Measurements from ENCODE around the gene USHBP1.

USHBP1 gene
- long read RNA-seq, donor 1, partial matches to known transcripts = 25 of 77 reads
- long read RNA-seq, donor 1, other reads (novel, unspliced or antisense) = 50 of 77 reads
- long read RNA-seq, donor 2, partial matches to known transcripts = 69 of 91 reads
- long read RNA-seq, donor 2, other reads (novel, unspliced or antisense) = 21 of 91 reads
- long read RNA-seq, donor 3, partial matches to known transcripts = 52 of 69 reads
- long read RNA-seq, donor 3, other reads (novel, unspliced or antisense) = 16 of 69 reads
- long read RNA-seq, donor 4, partial matches to known transcripts = 45 of 69 reads
- long read RNA-seq, donor 4, other reads (novel, unspliced or antisense) = 22 of 69 reads
- long read RNA-seq, donor 5, partial matches to known transcripts = 104 of 106 reads
- long read RNA-seq, donor 5, other reads (novel, unspliced or antisense) = 0 of 106 reads
- long read RNA-seq, donor 6, partial matches to known transcripts = 8 of 8 reads
- long read RNA-seq, donor 6, other reads (novel, unspliced or antisense) = 0 of 8 reads
- long read RNA-seq, donor 7 = 0 reads
- long read RNA-seq, donor 8, partial matches to known transcripts = 21 of 56 reads
- long read RNA-seq, donor 8, other reads (novel, unspliced or antisense) = 34 of 56 reads

GRCh38 chr19:17264641-17264979, at the start of gene USHBP1:
USHBP1 (minus strand) TSS chr19:17264745; CDS start chr19:17264299, 446 bp downstream.
- no peak for DNase-seq

GRCh38 chr19:17314007-17314593, 49.6 kb upstream of the USHBP1 start:
- no peak for DNase-seq

DNA sequence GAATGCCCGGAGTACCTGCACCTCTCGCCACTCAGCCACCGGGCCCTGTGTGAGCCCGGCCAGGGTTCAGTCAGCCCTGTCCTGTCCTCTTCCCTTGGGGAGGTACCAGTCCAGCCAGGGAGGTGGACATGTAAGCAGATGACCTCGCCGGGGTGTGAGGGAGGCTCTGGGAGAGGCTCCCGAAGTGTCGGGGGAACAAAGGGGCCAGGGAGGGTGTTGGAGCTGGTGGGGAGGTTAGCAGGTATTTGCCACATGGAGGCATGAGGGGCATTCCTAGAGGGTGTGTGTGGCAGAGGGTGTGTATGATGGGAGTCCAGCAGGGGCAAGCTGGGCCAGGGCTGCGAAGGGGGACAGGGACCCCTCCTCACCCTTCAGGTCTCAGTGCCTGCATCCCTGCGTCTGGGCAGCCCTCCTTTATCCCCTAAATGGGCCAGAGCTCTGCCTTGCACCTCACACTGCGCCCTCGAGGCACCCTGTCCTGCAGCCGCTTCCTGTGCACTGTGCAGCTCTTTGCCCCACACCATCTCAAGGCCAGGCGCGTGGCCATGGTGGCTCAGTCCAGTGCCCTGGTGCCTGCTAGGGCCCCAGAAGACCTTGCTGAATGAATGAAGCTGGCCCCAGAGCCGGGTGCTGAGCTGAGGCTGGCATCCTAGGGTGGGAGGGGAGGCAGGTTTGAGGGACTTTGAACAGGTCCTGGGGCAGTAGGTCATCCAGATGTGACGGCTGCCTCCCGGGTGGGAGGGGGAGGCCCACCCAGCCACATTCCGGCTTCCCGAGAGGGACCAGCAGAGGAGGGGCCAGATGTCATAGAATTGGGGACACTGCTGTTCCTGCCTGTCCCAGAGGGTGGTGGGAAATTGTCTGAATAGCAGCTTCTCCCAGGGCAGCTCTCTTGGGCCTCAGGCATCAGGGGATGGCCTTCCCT, 47.9 kb upstream of the USHBP1 start:
- no peak for DNase-seq

DNA sequence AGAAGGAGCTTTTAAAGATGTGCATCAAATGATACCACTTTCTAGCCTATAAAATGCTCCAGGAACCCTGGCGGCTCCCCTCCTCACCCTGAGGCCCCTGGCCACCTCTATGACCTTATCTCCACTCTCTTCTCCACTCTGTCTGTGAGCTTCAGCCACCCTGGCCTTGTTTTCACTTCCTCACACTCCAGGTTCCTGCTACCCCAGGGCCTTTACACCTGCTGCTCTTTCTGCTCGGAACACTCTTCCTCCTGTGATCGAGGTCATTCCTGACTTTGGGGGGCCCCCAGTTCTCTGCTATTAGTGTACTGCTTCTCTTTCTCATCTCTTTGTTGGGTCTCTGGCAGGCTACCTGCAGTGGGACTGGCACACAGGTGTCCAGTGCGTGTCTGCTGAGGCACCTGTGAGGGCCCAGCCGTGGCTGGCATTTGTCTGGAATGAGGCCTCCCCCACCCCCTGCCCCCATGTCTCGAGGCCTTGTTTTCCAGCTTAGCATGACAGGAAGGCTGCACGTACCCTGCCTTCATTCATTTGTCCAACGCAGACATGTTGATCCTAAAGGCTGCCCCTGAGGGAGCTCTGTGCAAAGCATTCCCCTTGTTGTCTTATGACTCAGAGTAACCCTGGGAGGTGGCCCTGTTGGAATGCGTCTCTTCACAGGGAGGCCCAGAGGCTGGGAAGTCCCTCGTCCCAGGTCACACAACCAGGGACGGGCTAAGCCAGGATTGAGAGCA, 47.1 kb upstream of the USHBP1 start:
- DNase-seq = no peak

- DNase-seq = no peak
Measured at GRCh38 chr19:17309965-17310461, 45.5 kb upstream of the USHBP1 start.

- peak; percentile 79 for DNase-seq
Measured at GRCh38 chr19:17309198-17309964, 44.8 kb upstream of the USHBP1 start, which contains the start of gene DDA1. DDA1 (plus strand) TSS chr19:17309563; CDS start chr19:17309655, 92 bp downstream.

DNA sequence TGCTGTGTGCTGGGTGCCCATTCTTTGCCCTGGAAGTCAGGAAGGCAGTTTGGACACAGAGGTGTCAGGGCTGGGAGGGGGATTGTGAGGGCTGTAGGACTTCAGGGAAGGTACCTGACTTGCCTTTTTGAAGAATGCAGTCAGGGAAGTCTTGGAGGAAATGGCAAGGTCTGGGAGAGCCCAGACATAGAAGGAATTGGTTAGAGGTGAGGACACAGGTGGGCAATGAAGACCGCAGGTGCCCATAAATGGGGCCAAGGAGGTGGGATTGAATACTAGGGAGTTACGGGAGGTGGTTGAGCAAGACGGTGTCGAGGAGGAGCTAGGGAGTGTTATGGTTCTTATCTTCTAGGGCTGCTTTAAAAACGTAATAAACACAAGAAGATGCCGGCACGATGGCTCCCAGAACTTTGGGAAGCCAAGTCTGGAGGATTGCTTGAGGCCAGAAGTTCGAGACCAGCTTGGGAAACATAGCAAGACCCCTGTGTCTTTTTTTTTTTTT, 43.4 kb upstream of the USHBP1 start:
- no peak for DNase-seq

- no peak for DNase-seq
Measured at GRCh38 chr19:17306285-17306714, 41.8 kb upstream of the USHBP1 start.

DNA sequence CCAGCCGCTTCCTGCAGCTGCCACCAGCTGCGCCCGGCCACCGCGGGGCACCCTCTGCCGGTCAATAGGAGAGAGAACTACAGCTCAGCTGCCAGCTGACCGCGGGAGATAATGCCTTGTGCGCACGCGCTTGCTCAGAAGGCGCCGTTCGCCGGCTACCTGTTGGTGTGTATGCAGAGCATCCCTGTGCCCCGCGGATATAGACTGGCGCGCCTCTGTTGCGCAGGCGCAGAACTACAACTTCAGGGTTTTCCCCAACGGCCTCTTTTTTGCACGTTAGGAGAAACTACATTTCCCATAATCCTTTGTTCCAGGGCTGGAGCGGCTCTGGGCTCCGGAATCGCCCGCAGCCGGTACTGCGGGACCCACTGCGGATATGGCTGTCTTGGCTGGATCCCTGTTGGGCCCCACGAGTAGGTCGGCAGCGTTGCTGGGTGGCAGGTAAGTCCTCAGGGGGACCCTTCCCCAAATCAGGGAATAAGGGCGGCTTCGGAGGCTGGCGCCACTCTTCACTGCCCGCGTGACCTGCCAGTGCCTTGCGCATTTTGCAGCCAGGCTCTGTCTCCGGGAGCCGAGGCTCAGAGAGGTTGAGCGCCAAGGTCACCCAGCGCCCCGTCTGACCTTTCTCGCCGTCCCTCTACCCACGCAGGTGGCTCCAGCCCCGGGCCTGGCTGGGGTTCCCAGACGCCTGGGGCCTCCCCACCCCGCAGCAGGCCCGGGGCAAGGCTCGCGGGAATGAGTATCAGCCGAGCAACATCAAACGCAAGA, 41.2 kb upstream of the USHBP1 start, which contains the start of gene MRPL34:
TSS of gene MRPL34 (plus strand) at position 356 of the 768 bp plus-strand sequence. CDS start at position 377, 21 bp downstream.
- peak; percentile 95 for DNase-seq

DNA sequence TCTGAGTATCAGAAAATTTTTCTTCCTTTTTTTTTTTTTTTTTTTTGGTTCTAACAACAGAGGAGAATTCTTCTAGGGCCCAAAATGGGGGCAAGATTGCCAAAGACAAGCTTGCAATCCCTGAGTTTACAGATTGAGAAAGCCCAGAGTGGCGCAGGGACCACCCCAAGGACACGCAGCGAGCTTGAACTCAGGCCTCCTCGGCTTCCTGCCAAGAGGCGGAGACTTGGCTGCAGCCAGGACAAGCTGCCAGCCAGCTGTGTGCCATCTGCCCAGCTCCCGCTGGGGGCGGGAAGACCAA, 40.6 kb upstream of the USHBP1 start:
- DNase-seq = no peak

GRCh38 chr19:17304386-17305215, 40.1 kb upstream of the USHBP1 start:
- DNase-seq = no peak

DNA sequence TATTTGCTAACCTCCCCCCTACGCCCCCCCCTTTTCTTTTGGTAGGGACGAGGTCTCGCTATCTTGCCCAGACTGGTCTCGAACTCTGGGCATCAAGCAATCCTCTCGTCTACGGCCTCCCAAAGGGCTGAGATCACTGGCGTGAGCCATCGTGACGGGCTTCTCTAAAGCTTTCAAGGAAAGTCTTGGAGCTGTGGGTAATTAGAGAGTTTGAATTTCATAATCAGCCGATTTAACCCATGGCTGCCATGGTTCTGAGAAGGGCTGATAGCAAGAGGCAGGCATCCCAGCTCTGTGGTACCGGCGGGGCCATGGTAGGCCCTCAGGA, 39.4 kb upstream of the USHBP1 start:
- no peak for DNase-seq

DNA sequence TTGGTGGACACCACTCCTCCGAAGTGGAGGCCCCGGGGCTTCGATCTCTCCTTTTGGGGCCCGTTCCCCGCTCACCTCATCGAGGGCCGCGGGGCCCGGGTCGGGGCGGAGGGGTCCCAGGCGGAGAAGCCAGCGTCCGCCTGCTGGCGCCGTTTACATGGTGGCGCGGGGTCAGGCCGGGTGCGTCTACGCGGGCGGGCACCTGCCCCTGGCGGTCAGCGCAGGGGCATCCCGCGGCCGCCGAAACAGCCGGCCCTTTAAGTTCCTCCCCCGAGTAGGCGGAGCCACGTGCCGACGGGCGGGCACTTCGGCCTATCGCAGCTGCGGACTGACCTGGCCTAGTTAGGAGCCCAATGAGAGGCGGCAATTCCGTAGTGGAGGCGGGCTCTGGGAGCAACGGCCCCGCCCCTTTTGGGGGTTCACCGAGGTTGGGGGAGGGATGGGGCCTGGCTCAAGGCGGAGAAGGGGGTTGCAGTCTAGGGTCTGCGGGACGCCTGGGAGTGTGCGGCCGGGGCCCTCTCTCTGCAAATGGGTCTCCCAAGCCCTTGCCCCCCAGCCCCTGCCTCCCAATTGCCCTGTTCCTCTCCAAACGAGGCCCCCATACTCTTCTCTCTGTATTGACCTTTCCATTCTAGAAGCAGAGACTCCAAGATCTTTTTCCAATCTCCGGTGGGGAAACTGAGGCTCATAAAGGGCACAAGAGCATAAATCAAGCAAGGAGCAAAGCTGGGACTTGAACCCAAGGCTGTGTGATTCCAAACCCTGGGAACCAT, 38.8 kb upstream of the USHBP1 start, which contains the start of gene ABHD8:
TSS of gene ABHD8 (minus strand) at position 259 of the 773 bp plus-strand sequence. CDS start 1,809 bp downstream, outside the sequence.
- peak; percentile 86 for DNase-seq

DNA sequence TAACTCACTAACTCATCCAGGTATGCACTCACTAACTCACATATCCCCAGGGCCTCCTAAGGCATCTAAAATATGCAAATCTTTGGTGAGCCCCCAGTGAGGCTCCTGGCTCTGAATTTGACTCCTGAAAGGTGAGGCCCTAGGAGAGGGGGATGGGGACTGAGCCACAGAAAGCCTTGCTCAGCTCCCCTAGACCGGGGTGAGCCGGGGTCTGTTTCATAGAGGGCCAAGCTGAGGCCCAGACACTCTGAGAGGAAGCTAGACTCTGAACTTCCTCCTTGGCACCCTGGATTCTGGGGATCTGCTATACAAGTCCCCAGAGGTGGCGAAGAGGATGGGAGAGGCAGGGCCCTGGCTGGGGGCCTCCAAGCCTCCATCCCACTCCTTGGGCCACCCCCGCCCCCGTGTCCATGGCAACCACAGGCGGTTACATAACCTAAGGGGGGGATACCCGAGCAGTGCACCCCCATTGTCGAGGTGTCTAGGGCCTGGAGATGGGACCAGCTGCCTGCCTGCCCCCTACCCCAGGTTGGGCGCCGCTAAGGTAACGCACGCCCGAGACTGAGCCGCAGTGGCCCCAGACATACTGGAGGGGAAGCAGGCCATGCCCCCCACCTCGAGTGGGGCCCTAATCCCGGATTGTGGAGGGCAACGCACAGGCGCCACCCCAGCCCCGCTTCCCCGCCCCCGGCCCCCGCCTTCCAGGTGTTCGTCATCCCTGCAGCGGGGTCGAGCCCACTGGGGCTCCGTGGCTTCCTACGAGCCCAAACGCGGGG, 38.0 kb upstream of the USHBP1 start:
- DNase-seq = no peak

- DNase-seq = no peak
Measured at GRCh38 chr19:17300992-17301619, 36.6 kb upstream of the USHBP1 start.

DNA sequence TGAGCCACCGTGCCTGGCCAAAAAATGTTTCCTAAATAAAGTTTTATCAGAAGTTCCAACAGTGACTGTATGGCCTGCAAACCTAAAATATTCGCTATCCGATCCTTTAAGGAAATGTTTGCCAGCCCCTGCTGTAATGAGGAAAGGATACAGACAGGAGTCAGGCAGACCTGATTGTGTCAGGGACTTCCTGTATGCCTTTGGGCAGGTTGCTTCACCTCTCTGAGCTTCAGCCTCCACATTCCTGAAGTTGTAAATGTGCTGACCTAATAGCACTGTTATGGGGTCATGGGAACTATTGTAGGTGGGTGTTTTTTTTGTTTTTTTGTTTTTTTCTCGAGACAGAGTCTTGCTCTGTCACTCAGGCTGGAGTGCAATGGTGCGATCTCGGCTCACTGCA, 32.4 kb upstream of the USHBP1 start:
- DNase-seq = no peak

- no peak for DNase-seq
Measured at GRCh38 chr19:17296273-17296672, 31.7 kb upstream of the USHBP1 start.

All from right kidney (tissue), 9 donors.